GM18870 (cell line): Measurements from ENCODE around the gene GIMAP8.
"Not testable (repeated sequence)": the region's sequence is repeated elsewhere in the genome, so short reads cannot be mapped to it uniquely, and the experiment has no call there.

Source experiments
- ATAC-seq: cut with Tn5 transposase; IDR thresholded peaks from one replicate; pipeline ENCODE4 v1.9.1; 2021; ENCODE audit warnings: moderate library complexity; ENCODE audit not compliant: unreplicated experiment

GIMAP8 gene

GRCh38 chr7:150461520-150461919 is 11.1 kb downstream of the GIMAP8 start:
- no peak for ATAC-seq

- ATAC-seq = no peak
Observed at GRCh38 chr7:150462413-150462812, 12.0 kb downstream of the GIMAP8 start.

- no peak for ATAC-seq
Observed at GRCh38 chr7:150463461-150463860, 13.0 kb downstream of the GIMAP8 start.

- no peak for ATAC-seq
Observed at GRCh38 chr7:150464962-150465361, 14.5 kb downstream of the GIMAP8 start.

GRCh38 chr7:150465414-150465813 is 15.0 kb downstream of the GIMAP8 start:
- ATAC-seq = no peak

- ATAC-seq = no peak
Observed at GRCh38 chr7:150466477-150466876, 16.0 kb downstream of the GIMAP8 start.

DNA sequence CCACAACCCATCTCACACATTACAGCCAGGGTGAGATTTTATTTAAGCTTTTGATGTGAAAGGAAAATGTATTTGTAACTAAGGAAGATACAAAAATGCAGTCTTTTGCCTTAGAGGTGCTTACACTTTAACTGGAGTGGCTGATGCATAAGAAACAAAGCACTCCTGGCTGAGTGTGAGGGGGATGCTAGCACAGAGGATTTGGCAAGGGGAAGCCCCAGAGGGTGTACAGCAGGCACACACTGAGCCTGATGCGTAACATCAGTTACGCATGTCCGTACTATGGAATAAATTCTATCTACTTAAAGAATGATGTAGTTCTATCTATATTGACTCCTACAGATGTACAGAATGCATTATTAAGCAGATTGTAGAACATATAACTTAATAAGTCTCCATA is 17.8 kb downstream of the GIMAP8 start:
- no peak for ATAC-seq

DNA sequence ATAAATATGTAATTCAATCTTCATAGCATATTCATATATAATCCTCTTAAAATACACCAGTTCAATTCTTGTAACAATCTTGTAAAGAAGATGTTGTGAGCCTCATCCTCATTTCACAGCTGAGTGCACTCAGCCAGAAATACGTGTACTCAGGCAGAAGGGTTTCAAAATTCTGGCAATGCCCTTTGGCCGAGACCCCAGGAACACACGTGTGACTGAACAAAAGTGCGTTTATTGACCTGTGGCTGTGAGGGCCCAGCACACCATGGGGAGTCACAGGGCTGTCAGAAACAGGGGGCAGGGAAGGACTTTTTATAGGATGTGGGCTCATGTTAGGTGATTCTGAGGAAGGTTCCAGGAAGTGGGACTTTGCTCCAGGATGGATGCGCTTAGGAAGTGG is 21.5 kb downstream of the GIMAP8 start:
- no peak for ATAC-seq

DNA sequence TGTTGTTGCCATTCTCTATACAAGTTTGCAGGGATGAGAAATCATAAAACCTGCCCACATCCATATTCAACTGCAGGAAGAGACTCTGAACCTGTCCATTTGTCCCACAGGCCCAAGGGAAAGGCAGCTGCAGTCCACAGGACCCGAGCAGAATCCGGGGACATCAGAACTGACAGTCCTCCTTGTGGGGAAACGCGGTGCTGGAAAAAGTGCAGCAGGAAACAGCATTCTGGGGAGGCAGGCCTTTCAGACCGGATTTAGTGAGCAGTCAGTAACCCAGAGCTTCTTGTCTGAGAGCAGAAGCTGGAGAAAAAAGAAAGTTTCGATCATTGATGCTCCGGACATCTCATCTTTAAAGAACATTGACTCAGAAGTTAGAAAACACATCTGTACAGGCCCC is 23.5 kb downstream of the GIMAP8 start:
- ATAC-seq = no peak

GRCh38 chr7:150476285-150476684 is 25.9 kb downstream of the GIMAP8 start:
- no peak for ATAC-seq

- ATAC-seq = no peak
Observed at GRCh38 chr7:150476819-150477631, 26.6 kb downstream of the GIMAP8 start.

- no peak for ATAC-seq
Observed at GRCh38 chr7:150479023-150479716, 28.7 kb downstream of the GIMAP8 start.

DNA sequence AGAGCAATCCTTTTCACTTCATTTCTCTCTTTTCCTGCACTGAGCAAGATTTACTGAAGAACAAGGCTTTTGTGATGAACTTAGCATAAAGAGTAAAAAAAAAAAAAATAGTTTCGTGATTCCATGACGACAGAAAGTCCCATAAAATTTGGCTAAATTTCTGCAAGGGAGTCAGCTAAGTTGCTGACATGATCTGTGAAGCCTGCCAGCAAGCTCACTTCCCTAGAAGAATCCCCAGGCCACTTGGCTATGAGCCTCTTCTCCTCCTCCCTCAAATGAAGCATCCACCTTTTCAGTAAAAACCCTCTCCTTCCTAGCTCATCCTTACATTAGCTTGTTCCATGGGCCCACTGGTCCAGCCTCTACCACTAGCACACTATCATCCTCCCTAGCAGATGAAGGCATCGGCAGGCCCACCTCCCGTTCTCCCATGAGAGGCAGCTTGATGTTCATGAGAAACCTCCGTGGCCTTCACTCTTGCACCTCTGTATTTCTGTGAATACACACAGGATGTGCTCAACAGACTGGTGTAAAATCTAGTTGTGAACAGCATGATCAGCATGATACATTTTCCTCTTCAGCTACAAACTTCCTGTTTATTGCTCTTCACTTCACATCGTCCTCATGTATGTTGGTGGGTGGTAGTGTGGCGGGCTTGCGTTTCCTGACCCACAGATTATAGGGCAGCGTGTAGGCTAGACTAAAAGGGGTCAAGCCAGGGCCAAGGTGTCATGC is 30.9 kb downstream of the GIMAP8 start:
- no peak for ATAC-seq

DNA sequence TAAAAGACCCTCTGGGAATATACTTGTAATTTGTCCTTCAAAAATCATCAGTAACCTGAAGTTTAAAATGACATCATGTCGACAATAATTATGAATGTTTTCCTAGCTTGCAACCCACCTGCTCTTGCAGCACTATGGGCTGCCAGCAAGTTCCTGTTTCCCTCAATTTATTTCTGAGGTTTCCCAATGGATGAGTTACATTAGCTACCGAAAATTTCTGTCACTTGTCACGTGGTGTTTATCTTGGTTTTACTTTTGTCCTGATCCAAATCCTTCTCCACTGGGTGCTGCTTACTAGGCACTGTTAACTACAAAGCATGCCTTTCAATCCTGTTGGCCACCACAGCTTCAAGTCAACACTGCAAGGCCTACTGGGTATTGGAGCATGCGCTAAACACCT is 31.5 kb downstream of the GIMAP8 start:
- ATAC-seq = no peak

DNA sequence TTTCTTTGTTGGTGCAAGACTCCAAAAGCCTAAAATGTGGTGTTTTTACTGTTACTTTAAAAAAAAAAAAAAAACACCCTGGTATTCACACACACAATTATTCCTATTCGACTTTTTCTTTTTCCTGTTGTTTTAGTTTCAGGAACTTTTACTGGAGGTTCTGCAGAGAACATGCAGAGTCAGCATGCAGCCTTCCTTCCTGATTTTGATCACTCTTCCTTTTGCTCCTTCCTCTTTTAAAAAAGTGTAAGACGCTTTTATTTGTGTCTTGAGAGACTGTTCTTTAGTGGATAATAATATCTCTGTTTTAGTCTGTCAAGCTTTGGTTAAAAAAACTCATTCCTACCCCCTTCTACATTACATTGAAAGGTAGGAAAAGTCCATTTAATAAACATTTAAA is 33.1 kb downstream of the GIMAP8 start:
- not testable (repeated sequence) for ATAC-seq

- ATAC-seq = not testable (repeated sequence)
Observed at GRCh38 chr7:150484071-150484470, 33.6 kb downstream of the GIMAP8 start.

GRCh38 chr7:150487625-150488024 is 37.2 kb downstream of the GIMAP8 start:
- ATAC-seq = no peak

- no peak for ATAC-seq
Observed at GRCh38 chr7:150489782-150490181, 39.4 kb downstream of the GIMAP8 start.

- not testable (repeated sequence) for ATAC-seq
Observed at GRCh38 chr7:150493442-150493841, 43.0 kb downstream of the GIMAP8 start.

DNA sequence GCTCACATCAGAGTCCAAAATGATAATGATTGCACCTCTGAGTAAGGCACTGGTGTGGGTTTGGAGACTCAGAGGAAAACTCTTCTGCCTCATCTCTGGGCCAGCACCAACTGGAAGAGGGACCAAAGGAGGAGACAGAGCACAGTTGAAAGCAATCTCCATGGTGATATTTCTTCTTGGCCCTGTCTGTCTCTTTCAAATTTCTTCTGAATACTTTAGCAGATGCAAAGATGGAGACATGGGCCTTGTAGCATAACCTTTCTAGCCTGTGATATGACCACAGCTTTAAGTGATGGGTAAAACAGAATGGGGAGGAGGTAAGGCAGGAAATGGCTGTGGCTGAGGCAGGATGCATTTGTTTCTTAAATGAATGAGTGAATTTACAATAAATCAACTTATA is 52.1 kb downstream of the GIMAP8 start:
- no peak for ATAC-seq

DNA sequence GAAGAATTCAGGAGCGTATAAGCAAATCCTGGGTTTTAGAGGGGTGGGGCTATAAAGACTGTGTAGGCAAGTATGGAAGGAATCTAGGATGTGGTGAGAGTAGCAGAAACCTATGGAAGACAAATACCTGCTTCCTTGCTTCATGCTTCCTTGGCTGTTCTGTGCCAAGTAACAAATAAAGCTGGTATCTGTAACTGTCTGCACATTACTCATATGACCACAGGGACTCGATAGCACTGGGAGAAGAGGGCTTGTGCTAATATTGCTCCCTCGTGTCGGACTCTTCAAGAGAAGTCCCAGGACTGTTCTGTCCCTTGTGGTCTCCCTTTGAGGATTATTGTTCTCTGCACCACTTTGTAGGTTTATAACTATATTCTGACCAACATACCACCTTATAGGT is 52.7 kb downstream of the GIMAP8 start:
- no peak for ATAC-seq

DNA sequence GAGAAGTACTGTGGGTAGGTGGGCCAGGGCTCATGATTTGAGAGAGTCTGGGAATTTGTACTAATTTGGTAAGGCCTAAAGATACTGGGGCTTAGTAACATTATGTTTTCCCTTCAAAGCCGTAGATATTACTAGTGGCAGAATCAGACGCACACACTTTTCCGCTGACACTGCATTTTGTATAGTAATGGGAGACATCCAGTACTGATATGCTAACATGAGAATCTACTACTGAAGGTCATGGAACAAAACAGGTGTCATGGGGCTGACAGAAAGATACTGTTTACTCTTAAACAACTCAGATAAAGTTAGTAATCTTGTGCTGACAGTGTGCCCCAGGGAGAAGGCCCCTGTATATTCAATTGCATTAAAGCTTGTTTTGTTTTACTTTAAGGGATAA is 53.2 kb downstream of the GIMAP8 start:
- ATAC-seq = no peak
